HCT116 (cell line): ENCODE results near the gene CCL17. TPM values are rescaled to one million over a fixed set of nuclear protein-coding genes. Genes with fewer than 3 reads are reported as not detected.
A peak's percentile ranks its signal among the peaks of the same experiment; 100 is the strongest.

Source experiments
- ATAC-seq: fragments of 200-7000 bp; cut with Tn5 transposase; 2 replicates; pipeline ENCODE4 v1.9.1; 2020; ENCODE audit warnings: mild to moderate bottlenecking, moderate library complexity
- BruUV-seq: library from RNA; stranded (reverse); fragments of 400-500 nt; replicated peaks from 2 replicates; lab custom pipeline; 2021; lab: Mats Ljungman, UMichigan
- CTCF ChIA-PET: fragments of 300-600 bp; sonication (Branson Sonifier 250); formaldehyde crosslinking; loops from one replicate; lab custom pipeline; 2021; ENCODE audit warnings: antibody characterized with exemption; lab: Charles Lee
- POLR2A ChIA-PET: fragments of 300-600, 350-600 bp; sonication (Branson Sonifier 250); formaldehyde crosslinking; loops from one replicate; lab custom pipeline; 2021; ENCODE audit warnings: antibody characterized with exemption; lab: Charles Lee
- RAD21 ChIA-PET, 2 experiments: fragments of 300-600 bp; sonication (Branson Sonifier 250); formaldehyde crosslinking; loops; one replicate each; lab custom pipeline; 2023; ENCODE audit warnings: low total read pairs in 2 of 2; ENCODE audit not compliant: uncharacterized antibody in 2 of 2, unreplicated experiment in 2 of 2, low non-redundant PET in 1 of 2; lab: Charles Lee
- DNase-seq: peaks from one replicate; pipeline ENCODE4 v3.0.0-alpha.2; 2010; ENCODE audit warnings: low read depth, low spot score
- H2AFZ ChIP-seq: fragments of 200-600 bp; shearing (Covaris generic), sonication (generic); 2 replicates; pipeline ENCODE4 v1.6.1; 2017; ENCODE audit warnings: low read depth, mixed run types, mixed read lengths, antibody characterized with exemption, low read length; ENCODE audit not compliant: poor library complexity, severe bottlenecking
- H3K27ac ChIP-seq: 2 replicates; pipeline ENCODE4 v1.5.1; 2012; ENCODE audit warnings: low read depth, low read length
- H3K27me3 ChIP-seq: fragments of 200-600 bp; sonication (generic); 2 replicates; pipeline ENCODE4 v1.6.1; 2016; ENCODE audit warnings: mixed run types, low read length, mixed read lengths; ENCODE audit not compliant: insufficient read depth
- H3K36me3 ChIP-seq, 2 experiments: fragments of 200-500 bp in 1 of 2; fragments of 200-600 bp in 1 of 2; sonication (Bioruptor generic) in 1 of 2; sonication (generic) in 1 of 2; 2 replicates each; pipeline versions ENCODE4 v1.5.1 to v1.6.1; 2014 to 2016; ENCODE audit warnings: low read length in 2 of 2, inconsistent platforms in 1 of 2, mixed read lengths in 1 of 2, mixed run types in 1 of 2; ENCODE audit not compliant: insufficient read depth in 2 of 2, control insufficient read depth in 1 of 2
- H3K4me1 ChIP-seq, 2 experiments: fragments of 200-600 bp in 1 of 2; sonication (generic) in 1 of 2; 2 replicates each; pipeline versions ENCODE4 v1.5.1 to v1.6.1; 2012 to 2017; ENCODE audit warnings: low read length in 2 of 2, inconsistent platforms in 1 of 2, mild to moderate bottlenecking in 1 of 2, mixed read lengths in 1 of 2, mixed run types in 1 of 2, moderate library complexity in 1 of 2; ENCODE audit not compliant: insufficient read depth in 2 of 2, control insufficient read depth in 1 of 2
- H3K4me2 ChIP-seq: fragments of 200-600 bp; sonication (generic); 2 replicates; pipeline ENCODE4 v1.6.1; 2017; ENCODE audit warnings: mixed run types, low read length, mixed read lengths
- H3K4me3 ChIP-seq, 2 experiments: fragments of 200-600 bp in 1 of 2; sonication (generic) in 1 of 2; replicated peaks in 1 of 2; 2 replicates each; pipeline ENCODE4 v1.5.1; 2011 to 2016; ENCODE audit warnings: low read length in 2 of 2, control low read depth in 1 of 2, low read depth in 1 of 2, mild to moderate bottlenecking in 1 of 2, mixed read lengths in 1 of 2, mixed run types in 1 of 2
- H3K79me2 ChIP-seq: fragments of 200-600 bp; sonication (generic); 2 replicates; pipeline ENCODE4 v1.6.1; 2017; ENCODE audit warnings: mild to moderate bottlenecking, mixed run types, low read length, moderate library complexity, mixed read lengths; ENCODE audit not compliant: insufficient read depth
- H3K9ac ChIP-seq: fragments of 200-600 bp; sonication (generic); 2 replicates; pipeline ENCODE4 v1.6.1; 2016; ENCODE audit warnings: low read length, mixed read lengths
- H3K9me2 ChIP-seq: fragments of 200-600 bp; sonication (generic), shearing (Covaris generic); 2 replicates; pipeline ENCODE4 v1.6.1; 2017; ENCODE audit warnings: mixed run types, mild to moderate bottlenecking, moderate library complexity; ENCODE audit not compliant: insufficient read depth
- H3K9me3 ChIP-seq, 2 experiments: fragments of 200-500 bp in 1 of 2; fragments of 200-600 bp in 1 of 2; sonication (Bioruptor generic) in 1 of 2; sonication (generic) in 1 of 2; 2 replicates each; pipeline ENCODE4 v1.6.1; 2014 to 2017; ENCODE audit warnings: low read length in 2 of 2, mixed read lengths in 2 of 2, inconsistent platforms in 1 of 2, low read depth in 1 of 2, mild to moderate bottlenecking in 1 of 2, mixed run types in 1 of 2, moderate library complexity in 1 of 2; ENCODE audit not compliant: control insufficient read depth in 1 of 2, insufficient read depth in 1 of 2
- H4K20me1 ChIP-seq: fragments of 200-600 bp; sonication (generic), shearing (Covaris generic); 2 replicates; pipeline ENCODE4 v1.6.1; 2017; ENCODE audit warnings: mixed run types, mild to moderate bottlenecking, moderate library complexity; ENCODE audit not compliant: insufficient read depth
- CBX3 ChIP-seq: IDR thresholded peaks from 2 replicates; pipeline ENCODE4 v1.6.1; 2012; ENCODE audit warnings: low read depth
- POLR2A ChIP-seq: IDR thresholded peaks from 2 replicates; pipeline ENCODE4 v1.7.0; 2011; ENCODE audit warnings: borderline replicate concordance; ENCODE audit not compliant: insufficient read depth, insufficient read length; ENCODE audit errors: extremely low read depth
- intact Hi-C: fragments of 100-400 bp; cut with micrococcal nuclease; formaldehyde crosslinking; loops from 2 replicates; pipeline ENCODE4 v1.10.0; 2022
- total RNA-seq: library from RNA; stranded (reverse); gene quantifications from one replicate; pipeline ENCODE4 v1.2.1, GENCODE V29; 2021; ENCODE audit not compliant: unreplicated experiment
- TF ChIP-seq, protein P1 (sequence below), 3 experiments: fragments of 200-600 bp in 1 of 3; sonication (generic) in 1 of 3; IDR thresholded peaks in 2 of 3; conservative IDR thresholded peaks in 1 of 3; 2 replicates each; pipeline ENCODE4 v1.5.1; 2012 to 2017; ENCODE audit warnings: low read depth in 2 of 3, low read length in 2 of 3, antibody characterized with exemption in 1 of 3, borderline replicate concordance in 1 of 3, control low read depth in 1 of 3, mild to moderate bottlenecking in 1 of 3, mixed read lengths in 1 of 3, mixed run types in 1 of 3, moderate library complexity in 1 of 3; ENCODE audit not compliant: insufficient read depth in 1 of 3

The CCL17 gene
- total RNA-seq, 1 experiment from 2014 or later = not detected

DNA sequence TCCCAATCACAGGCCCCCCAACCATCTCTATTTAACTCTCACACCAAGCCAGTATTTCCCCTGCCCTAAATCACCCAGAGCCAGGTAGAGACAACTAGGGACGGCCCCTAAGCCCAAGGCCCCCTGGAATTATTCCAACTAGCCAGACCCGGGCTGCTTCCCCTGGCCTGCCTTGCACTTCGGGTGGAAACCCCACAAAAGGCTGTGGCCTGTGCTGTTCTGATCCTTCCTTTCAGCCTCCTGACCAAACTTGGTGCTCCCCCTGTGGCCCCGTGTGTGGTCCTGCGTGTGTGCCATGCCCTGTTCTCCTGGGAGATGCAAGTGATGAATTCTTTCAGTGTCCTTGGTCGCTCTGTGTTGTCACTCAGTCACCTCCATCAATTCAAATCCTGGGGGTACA lies 14.9 kb downstream of the CCL17 start:
- RAD21 ChIA-PET = interaction anchor here in 1 of 2 experiments (1.7 kb wide), 1 partner anchor 119 kb away, joined by 6 read pairs; no protein-coding TSS in a partner anchor
- ATAC-seq = no peak
- no TSS peak for BruUV-seq
- CTCF ChIA-PET = interaction anchor here (1.1 to 4.1 kb wide), 7 partner anchors 10 to 118 kb away, joined by 3 to 126 read pairs (median 6); partner anchors contain the start of gene POLR2C
- Histone ChIP-seq H4K20me1 (no peaks in the 10 kb centered on the region), H3K9me3 (no peaks in the 10 kb centered on the region), H3K36me3 (no peaks in the 10 kb centered on the region), H2AFZ (no peak overlapping the region), H3K4me3 (no peak overlapping the region), H3K4me1 (peaks cover 16 to 32% of the 10 kb centered on the region in 2 experiments; a peak in 3 of 4 replicates), H3K27me3 (no peaks in the 10 kb centered on the region), H3K9ac (no peak overlapping the region), H3K27ac (peak overlapping the region; percentile 16; the same call in 1 of the 2 replicates), H3K4me2 (no peak overlapping the region), H3K9me2 (no peaks in the 10 kb centered on the region), H3K79me2 (no peaks in the 10 kb centered on the region)
- DNase-seq = no peak
- POLR2A ChIA-PET = interaction anchor here (1.4 to 3.8 kb wide), 3 partner anchors 28 to 119 kb away, joined by 4 to 17 read pairs (median 5); partner anchors contain the start of genes CIAPIN1 and COQ9
- intact Hi-C loops = loop anchor here (1.0 kb wide), 1 partner anchor 100 kb away; no protein-coding TSS in a partner anchor
- TF ChIP-seq, protein P1, sequence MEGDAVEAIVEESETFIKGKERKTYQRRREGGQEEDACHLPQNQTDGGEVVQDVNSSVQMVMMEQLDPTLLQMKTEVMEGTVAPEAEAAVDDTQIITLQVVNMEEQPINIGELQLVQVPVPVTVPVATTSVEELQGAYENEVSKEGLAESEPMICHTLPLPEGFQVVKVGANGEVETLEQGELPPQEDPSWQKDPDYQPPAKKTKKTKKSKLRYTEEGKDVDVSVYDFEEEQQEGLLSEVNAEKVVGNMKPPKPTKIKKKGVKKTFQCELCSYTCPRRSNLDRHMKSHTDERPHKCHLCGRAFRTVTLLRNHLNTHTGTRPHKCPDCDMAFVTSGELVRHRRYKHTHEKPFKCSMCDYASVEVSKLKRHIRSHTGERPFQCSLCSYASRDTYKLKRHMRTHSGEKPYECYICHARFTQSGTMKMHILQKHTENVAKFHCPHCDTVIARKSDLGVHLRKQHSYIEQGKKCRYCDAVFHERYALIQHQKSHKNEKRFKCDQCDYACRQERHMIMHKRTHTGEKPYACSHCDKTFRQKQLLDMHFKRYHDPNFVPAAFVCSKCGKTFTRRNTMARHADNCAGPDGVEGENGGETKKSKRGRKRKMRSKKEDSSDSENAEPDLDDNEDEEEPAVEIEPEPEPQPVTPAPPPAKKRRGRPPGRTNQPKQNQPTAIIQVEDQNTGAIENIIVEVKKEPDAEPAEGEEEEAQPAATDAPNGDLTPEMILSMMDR (IDR thresholded peaks at IDR 0.05 in 2 of 3, conservative IDR thresholded peaks at IDR 0.05 in 1 of 3; ENCODE audit: borderline replicate concordance in 1 of 3, insufficient read depth in 1 of 3, low read depth in 2 of 3, low read length in 2 of 3) = 0 out of 6 replicates have a peak, but pooled peaks of 1 of the 3 experiments have one; percentile 19
- TF ChIP-seq POLR2A (no peak), CBX3 (no peak)
